ENCODE measurements around the gene NPAS3. TPM values are rescaled to one million over a fixed set of nuclear protein-coding genes. Genes with fewer than 3 reads are reported as not detected.

Gene NPAS3
- total RNA-seq, 1 donor from 2014 or later = 2.4 TPM

DNA sequence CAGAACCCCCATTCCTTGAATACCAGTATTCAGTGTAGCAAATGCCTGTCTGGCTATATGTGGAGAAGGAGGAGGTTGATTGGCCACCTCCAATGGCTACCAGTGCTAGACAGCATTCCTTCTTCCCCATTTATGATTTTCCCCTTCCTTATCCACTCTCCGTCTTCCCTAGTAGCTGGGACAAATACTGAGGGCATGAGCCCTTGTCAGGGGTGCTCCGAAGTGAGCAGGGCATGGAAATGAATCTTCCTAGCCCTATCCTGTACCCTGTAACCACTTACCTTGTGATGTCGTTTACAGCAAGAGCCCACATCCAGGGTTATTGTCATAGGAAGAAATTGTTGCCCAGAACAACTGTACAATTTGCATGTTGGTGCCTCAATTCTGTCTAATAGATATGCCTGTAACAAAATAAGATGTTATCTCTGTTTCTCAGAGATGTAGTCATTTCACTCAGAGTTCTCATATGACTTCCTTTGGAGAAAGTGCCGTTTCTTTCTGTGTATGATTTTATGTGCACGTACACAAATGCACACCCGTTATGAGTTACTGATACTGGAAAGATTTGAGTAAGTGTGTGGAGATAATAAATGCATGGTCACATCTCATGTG is 588.5 kb downstream of the NPAS3 start:
- no peak for DNase-seq (ENCODE audit: extremely low spot score, unreplicated experiment)

GRCh38 chr14:33528655-33529054 is 590.0 kb downstream of the NPAS3 start:
- no peaks in the 10 kb centered on the region for H3K36me3 Mint-ChIP-seq (ENCODE audit: unreplicated experiment)
- no peak overlapping the region for H3K27ac Mint-ChIP-seq (ENCODE audit: unreplicated experiment)
- DNase-seq (ENCODE audit: extremely low spot score, unreplicated experiment) = no peak
- TF ChIP-seq CTCF (IDR thresholded peaks at IDR 0.05) = no peak
- H3K4me3 Mint-ChIP-seq (ENCODE audit: unreplicated experiment) = no peak overlapping the region
- H3K4me1 Mint-ChIP-seq (ENCODE audit: unreplicated experiment) = peaks cover 13% of the 10 kb centered on the region
- H3K9me3 Mint-ChIP-seq (ENCODE audit: unreplicated experiment) = no peaks in the 10 kb centered on the region
- peaks cover 3% of the 10 kb centered on the region for H3K27me3 Mint-ChIP-seq (ENCODE audit: unreplicated experiment)

More for the DNA sequence above, 588.5 kb downstream of the NPAS3 start:
- Mint-ChIP-seq H3K27me3 (ENCODE audit: unreplicated experiment) (peaks cover 3% of the 10 kb centered on the region), H3K4me3 (ENCODE audit: unreplicated experiment) (no peak overlapping the region), H3K9me3 (ENCODE audit: unreplicated experiment) (no peaks in the 10 kb centered on the region), H3K36me3 (ENCODE audit: unreplicated experiment) (no peaks in the 10 kb centered on the region), H3K4me1 (ENCODE audit: unreplicated experiment) (peaks cover 17% of the 10 kb centered on the region), H3K27ac (ENCODE audit: unreplicated experiment) (no peak overlapping the region)
- no peak for TF ChIP-seq CTCF (IDR thresholded peaks at IDR 0.05)

DNA sequence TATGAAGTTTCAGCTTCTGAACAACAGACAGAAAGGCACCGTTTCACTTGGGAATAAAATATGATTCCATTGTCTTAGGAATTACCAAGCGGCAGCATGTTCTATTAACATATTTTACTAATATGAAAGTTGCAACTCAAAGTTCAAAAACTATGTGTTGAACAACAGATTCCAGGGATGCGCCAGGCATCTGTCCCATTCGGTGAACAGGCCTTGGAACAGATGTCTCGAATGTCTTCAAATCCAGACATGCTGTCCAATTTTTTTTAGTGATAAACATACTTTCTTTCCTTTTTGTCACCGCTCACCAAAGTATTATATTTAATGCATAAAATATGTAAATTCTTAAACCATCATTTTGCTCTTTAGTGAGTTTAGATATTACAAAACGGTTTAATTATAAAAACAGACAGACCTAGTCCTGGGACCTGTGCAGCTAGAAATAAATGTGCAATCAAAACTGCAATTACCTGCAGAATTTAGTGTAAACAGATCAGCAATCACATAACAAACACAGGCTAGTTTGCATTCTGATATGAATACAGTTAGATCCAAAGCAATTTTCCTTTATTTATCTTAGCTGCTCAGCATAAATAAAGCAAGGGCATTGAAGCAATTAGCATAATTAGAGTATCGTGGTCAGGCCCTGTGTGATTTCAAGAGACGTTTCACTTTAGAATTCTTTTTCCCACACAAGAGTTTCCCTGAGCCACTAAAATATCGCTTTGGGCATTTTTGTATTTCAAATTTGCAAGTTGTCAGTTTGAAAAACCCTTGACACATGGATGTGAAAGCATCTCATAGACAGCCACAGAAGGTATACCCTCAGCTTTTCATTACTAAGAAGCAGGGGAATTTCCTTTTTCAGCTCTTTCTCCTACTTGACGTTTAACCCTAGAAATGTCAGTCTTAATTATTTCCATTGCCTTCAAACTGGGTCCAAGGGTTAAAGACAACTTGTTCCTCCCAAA is 591.4 kb downstream of the NPAS3 start:
- H3K36me3 Mint-ChIP-seq (ENCODE audit: unreplicated experiment) = no peaks in the 10 kb centered on the region
- H3K9me3 Mint-ChIP-seq (ENCODE audit: unreplicated experiment) = no peaks in the 10 kb centered on the region
- no peak overlapping the region for H3K27ac Mint-ChIP-seq (ENCODE audit: unreplicated experiment)
- peaks cover 22% of the 10 kb centered on the region for H3K4me1 Mint-ChIP-seq (ENCODE audit: unreplicated experiment)
- DNase-seq (ENCODE audit: extremely low spot score, unreplicated experiment) = no peak
- no peak for TF ChIP-seq CTCF (IDR thresholded peaks at IDR 0.05)
- H3K27me3 Mint-ChIP-seq (ENCODE audit: unreplicated experiment) = peaks cover 3% of the 10 kb centered on the region
- H3K4me3 Mint-ChIP-seq (ENCODE audit: unreplicated experiment) = no peak overlapping the region

DNA sequence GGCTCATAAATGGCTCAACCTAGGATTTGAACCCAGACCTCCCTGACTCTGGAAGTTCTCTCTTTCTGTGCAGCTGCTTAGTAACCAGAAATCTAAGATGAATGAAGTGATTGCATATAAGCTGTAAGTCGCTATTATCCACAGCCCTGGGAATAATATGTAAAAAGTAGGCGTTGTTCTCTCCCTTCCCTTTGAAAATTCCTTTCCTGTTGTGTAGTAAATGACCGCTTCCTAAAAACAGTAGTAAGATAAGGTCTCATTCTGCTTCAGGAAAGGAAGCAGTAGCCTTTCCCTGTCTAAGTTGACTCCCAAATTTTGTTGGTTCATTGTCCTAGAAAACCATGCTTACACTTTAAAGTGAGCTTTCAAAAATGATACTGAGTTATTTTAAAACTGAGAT is 593.9 kb downstream of the NPAS3 start:
- no peak for TF ChIP-seq CTCF (IDR thresholded peaks at IDR 0.05)
- Mint-ChIP-seq H3K9me3 (ENCODE audit: unreplicated experiment) (no peaks in the 10 kb centered on the region), H3K4me1 (ENCODE audit: unreplicated experiment) (peaks cover 16% of the 10 kb centered on the region), H3K27me3 (ENCODE audit: unreplicated experiment) (peaks cover 3% of the 10 kb centered on the region), H3K27ac (ENCODE audit: unreplicated experiment) (no peak overlapping the region), H3K36me3 (ENCODE audit: unreplicated experiment) (no peaks in the 10 kb centered on the region), H3K4me3 (ENCODE audit: unreplicated experiment) (no peak overlapping the region)
- DNase-seq (ENCODE audit: extremely low spot score, unreplicated experiment) = no peak

DNA sequence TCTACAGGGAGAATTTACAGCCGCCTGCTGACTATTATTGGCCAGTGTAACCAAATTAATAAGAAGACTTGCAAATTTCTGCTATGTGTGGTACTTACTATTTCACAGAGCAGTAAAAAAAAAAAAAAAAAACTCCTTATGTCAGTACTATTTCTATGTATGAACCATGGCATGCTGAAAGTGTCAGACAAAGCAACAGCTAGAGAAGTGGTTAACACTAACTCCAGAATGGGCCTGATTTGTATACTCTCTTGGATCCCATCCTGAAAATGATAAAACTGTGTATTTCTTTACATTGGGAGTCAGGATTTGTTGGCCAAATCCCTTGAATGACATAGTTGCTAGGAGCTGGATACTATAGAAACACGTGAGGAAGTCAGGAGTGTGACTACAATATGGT is 595.4 kb downstream of the NPAS3 start:
- H3K4me3 Mint-ChIP-seq (ENCODE audit: unreplicated experiment) = no peak overlapping the region
- no peaks in the 10 kb centered on the region for H3K36me3 Mint-ChIP-seq (ENCODE audit: unreplicated experiment)
- no peak overlapping the region for H3K27ac Mint-ChIP-seq (ENCODE audit: unreplicated experiment)
- TF ChIP-seq CTCF (IDR thresholded peaks at IDR 0.05) = no peak
- no peaks in the 10 kb centered on the region for H3K9me3 Mint-ChIP-seq (ENCODE audit: unreplicated experiment)
- no peaks in the 10 kb centered on the region for H3K27me3 Mint-ChIP-seq (ENCODE audit: unreplicated experiment)
- DNase-seq (ENCODE audit: extremely low spot score, unreplicated experiment) = no peak
- H3K4me1 Mint-ChIP-seq (ENCODE audit: unreplicated experiment) = peaks cover 16% of the 10 kb centered on the region
